HG03108 (cell line): ENCODE measurements around the gene CD33.
"Not testable (repeated sequence)": the region's sequence is repeated elsewhere in the genome, so short reads cannot be mapped to it uniquely, and the experiment has no call there.

Experiments used
- ATAC-seq: cut with Tn5 transposase; IDR thresholded peaks from one replicate; pipeline ENCODE4 v1.9.1; 2021; ENCODE audit warnings: moderate library complexity; ENCODE audit not compliant: unreplicated experiment

CD33 gene

GRCh38 chr19:51224898-51225393 lies at the start of gene CD33:
TSS of gene CD33 (plus strand) at chr19:51225080. CDS start at chr19:51225119, 39 bp downstream.
- not testable (repeated sequence) for ATAC-seq

GRCh38 chr19:51179256-51179655 lies 45.6 kb upstream of the CD33 start:
- ATAC-seq, result no peak

GRCh38 chr19:51181377-51181912 lies 43.4 kb upstream of the CD33 start:
- ATAC-seq, result no peak

- ATAC-seq, result no peak
Measured at GRCh38 chr19:51181913-51182419, 42.9 kb upstream of the CD33 start.

GRCh38 chr19:51183629-51184028 lies 41.3 kb upstream of the CD33 start:
- no peak for ATAC-seq

- ATAC-seq, result no peak
Measured at GRCh38 chr19:51185069-51185867, 39.6 kb upstream of the CD33 start.

GRCh38 chr19:51185868-51186215 lies 39.0 kb upstream of the CD33 start:
- ATAC-seq, result no peak

- ATAC-seq, result no peak
Measured at GRCh38 chr19:51186323-51186722, 38.6 kb upstream of the CD33 start.

GRCh38 chr19:51187395-51188226 lies 37.3 kb upstream of the CD33 start:
- ATAC-seq, result no peak

- ATAC-seq, result no peak
Measured at GRCh38 chr19:51188227-51188559, 36.7 kb upstream of the CD33 start.

- ATAC-seq, result no peak
Measured at GRCh38 chr19:51192689-51193088, 32.2 kb upstream of the CD33 start.

GRCh38 chr19:51194527-51195315 lies 30.2 kb upstream of the CD33 start:
- no peak for ATAC-seq

- ATAC-seq, result no peak
Measured at GRCh38 chr19:51195316-51195586, 29.6 kb upstream of the CD33 start.

GRCh38 chr19:51195616-51196015 lies 29.3 kb upstream of the CD33 start:
- ATAC-seq, result no peak

GRCh38 chr19:51196181-51196580 lies 28.7 kb upstream of the CD33 start:
- no peak for ATAC-seq

- ATAC-seq, result no peak
Measured at GRCh38 chr19:51198641-51199040, 26.2 kb upstream of the CD33 start.

GRCh38 chr19:51200071-51200666 lies 24.7 kb upstream of the CD33 start:
- ATAC-seq, result no peak

GRCh38 chr19:51201712-51202111 lies 23.2 kb upstream of the CD33 start:
- no peak for ATAC-seq

- ATAC-seq, result no peak
Measured at GRCh38 chr19:51203916-51204315, 21.0 kb upstream of the CD33 start.

- no peak for ATAC-seq
Measured at GRCh38 chr19:51204321-51204720, 20.6 kb upstream of the CD33 start.

- no peak for ATAC-seq
Measured at GRCh38 chr19:51207747-51208146, 17.1 kb upstream of the CD33 start.
